SK-N-MC (cell line): ENCODE measurements around the gene RPUSD1.

Experiments used
- DNase-seq: peaks from one replicate; pipeline ENCODE4 v3.0.0-alpha.2; 2011; ENCODE audit warnings: low read depth, low spot score
- H3K27ac ChIP-seq: fragments of 200-600 bp; sonication (generic); 2 replicates; pipeline ENCODE4 v1.5.1; 2016; ENCODE audit warnings: mixed run types
- H3K36me3 ChIP-seq: fragments of 200-600 bp; sonication (generic); 2 replicates; pipeline ENCODE4 v1.6.1; 2017; ENCODE audit warnings: antibody characterized with exemption, low read length, mixed read lengths; ENCODE audit not compliant: insufficient read depth
- H3K4me3 ChIP-seq: fragments of 200-600 bp; sonication (generic); 2 replicates; pipeline ENCODE4 v1.5.1; 2016
- H3K9ac ChIP-seq: fragments of 200-600 bp; sonication (generic); 2 replicates; pipeline ENCODE4 v1.8.0; 2017; ENCODE audit warnings: mixed run types, mixed read lengths; ENCODE audit not compliant: insufficient read length
- H3K9me3 ChIP-seq: fragments of 200-600 bp; sonication (generic); 2 replicates; pipeline ENCODE4 v1.6.1; 2017; ENCODE audit warnings: low read depth, mild to moderate bottlenecking, antibody characterized with exemption, low read length, moderate library complexity, mixed read lengths
- EZH2 ChIP-seq: fragments of 200-600 bp; sonication (generic); IDR thresholded peaks from one replicate; pipeline ENCODE4 v1.6.1; 2017; ENCODE audit warnings: antibody characterized with exemption
- FOXP2 ChIP-seq: optimal IDR thresholded peaks from 2 replicates; pipeline ENCODE3; 2011; ENCODE audit warnings: mild to moderate bottlenecking, moderate library complexity; ENCODE audit not compliant: insufficient read depth; ENCODE audit errors: extremely low read length, control extremely low read depth
- POLR2AphosphoS5 ChIP-seq: IDR thresholded peaks from 2 replicates; pipeline ENCODE4 v1.6.1; 2012; ENCODE audit warnings: mild to moderate bottlenecking, low read depth, low read length, borderline replicate concordance

Gene RPUSD1

GRCh38 chr16:802461-802860 is 14.3 kb upstream of the RPUSD1 start:
- TF ChIP-seq POLR2AphosphoS5, result no peak
- TF ChIP-seq FOXP2, result no peak
- no peak for TF ChIP-seq EZH2
- Histone ChIP-seq H3K27ac (no peak overlapping the region), H3K9ac (no peak overlapping the region), H3K9me3 (no peaks in the 10 kb centered on the region), H3K4me3 (no peak overlapping the region), H3K36me3 (no peaks in the 10 kb centered on the region; the same call in 1 of the 2 replicates)
- DNase-seq, result no peak

- Histone ChIP-seq H3K9me3 (no peaks in the 10 kb centered on the region), H3K4me3 (no peak overlapping the region), H3K9ac (no peak overlapping the region), H3K36me3 (no peaks in the 10 kb centered on the region; the same call in 1 of the 2 replicates), H3K27ac (no peak overlapping the region)
- no peak for DNase-seq
- TF ChIP-seq FOXP2 (no peak), EZH2 (no peak), POLR2AphosphoS5 (no peak)
Observed at GRCh38 chr16:801584-802363, 13.6 kb upstream of the RPUSD1 start.

GRCh38 chr16:800834-801511 is 12.8 kb upstream of the RPUSD1 start:
- DNase-seq, result no peak
- H3K9me3 ChIP-seq, result no peaks in the 10 kb centered on the region
- H3K9ac ChIP-seq, result no peak overlapping the region
- H3K4me3 ChIP-seq, result no peak overlapping the region
- no peak for TF ChIP-seq FOXP2
- no peak for TF ChIP-seq EZH2
- no peak for TF ChIP-seq POLR2AphosphoS5
- H3K27ac ChIP-seq, result no peak overlapping the region
- H3K36me3 ChIP-seq, result no peaks in the 10 kb centered on the region; the same call in 1 of the 2 replicates

- H3K4me3 ChIP-seq, result no peak within 1 kb of the TSS
- no peaks in the 10 kb centered on the region for H3K9me3 ChIP-seq
- TF ChIP-seq EZH2 (no peak), POLR2AphosphoS5 (no peak), FOXP2 (no peak)
- DNase-seq, result no peak
- no peak within 1 kb of the TSS for H3K27ac ChIP-seq
- no peak within 1 kb of the TSS for H3K9ac ChIP-seq
- no peaks in the 10 kb centered on the region; the same call in 1 of the 2 replicates for H3K36me3 ChIP-seq
Observed at GRCh38 chr16:799948-800833, 12.0 kb upstream of the RPUSD1 start, which contains the start of gene GNG13. Gene GNG13 (minus strand): TSS chr16:800734. CDS start chr16:799077, 1,657 bp downstream.

- DNase-seq, result no peak
- no peaks in the 10 kb centered on the region for H3K9me3 ChIP-seq
- no peaks in the 10 kb centered on the region; the same call in 1 of the 2 replicates for H3K36me3 ChIP-seq
- H3K27ac ChIP-seq, result no peak overlapping the region
- H3K4me3 ChIP-seq, result no peak overlapping the region
- H3K9ac ChIP-seq, result no peak overlapping the region
- TF ChIP-seq EZH2 (no peak), POLR2AphosphoS5 (no peak), FOXP2 (no peak)
Observed at GRCh38 chr16:799111-799947, 11.1 kb upstream of the RPUSD1 start.

GRCh38 chr16:798666-799065 is 10.5 kb upstream of the RPUSD1 start:
- H3K27ac ChIP-seq, result no peak overlapping the region

GRCh38 chr16:797686-798085 is 9.5 kb upstream of the RPUSD1 start:
- H3K9ac ChIP-seq, result no peak overlapping the region
- no peaks in the 10 kb centered on the region for H3K9me3 ChIP-seq
- H3K4me3 ChIP-seq, result no peak overlapping the region
- no peak for DNase-seq
- TF ChIP-seq EZH2 (no peak), POLR2AphosphoS5 (no peak), FOXP2 (no peak)
- H3K36me3 ChIP-seq, result no peaks in the 10 kb centered on the region; the same call in 1 of the 2 replicates
- H3K27ac ChIP-seq, result no peak overlapping the region

More at GRCh38 chr16:798666-799065, 10.5 kb upstream of the RPUSD1 start:
- Histone ChIP-seq H3K9ac (no peak overlapping the region), H3K4me3 (no peak overlapping the region), H3K9me3 (no peaks in the 10 kb centered on the region), H3K36me3 (no peaks in the 10 kb centered on the region; the same call in 1 of the 2 replicates)
- TF ChIP-seq EZH2 (no peak), FOXP2 (no peak), POLR2AphosphoS5 (no peak)
- DNase-seq, result no peak

GRCh38 chr16:797120-797420 is 8.9 kb upstream of the RPUSD1 start:
- Histone ChIP-seq H3K9me3 (no peaks in the 10 kb centered on the region), H3K9ac (no peak overlapping the region), H3K27ac (no peak overlapping the region), H3K4me3 (no peak overlapping the region), H3K36me3 (no peaks in the 10 kb centered on the region; the same call in 1 of the 2 replicates)
- no peak for DNase-seq
- TF ChIP-seq POLR2AphosphoS5, result no peak
- TF ChIP-seq EZH2, result no peak
- TF ChIP-seq FOXP2, result no peak
